Uterus (tissue), 4 donors: ENCODE data around the gene DENND1A. TPM values are rescaled to one million over a fixed set of nuclear protein-coding genes. Genes with fewer than 3 reads are reported as not detected.

Experiments used
- DNase-seq, 2 donors: peaks; one replicate each; pipeline ENCODE4 v3.0.0-alpha.2; 2019 to 2020
- H3K27ac ChIP-seq, 2 donors: fragments of 200-600 bp; sonication (generic); 1 replicate in 1 of 2; 2 replicates in 1 of 2; pipeline ENCODE4 v1.5.1; 2016 to 2018
- H3K27me3 ChIP-seq, 2 donors: fragments of 200-600 bp; sonication (generic); one replicate each; pipeline ENCODE4 v1.5.1; 2018 to 2019; ENCODE audit warnings: control low read depth in 1 of 2
- H3K36me3 ChIP-seq, 2 donors: fragments of 200-600 bp; sonication (generic); one replicate each; pipeline ENCODE4 v1.5.1; 2019; ENCODE audit warnings: control low read depth in 1 of 2
- H3K4me1 ChIP-seq, 2 donors: fragments of 200-600 bp; sonication (generic); one replicate each; pipeline ENCODE4 v1.5.1; 2018 to 2019; ENCODE audit warnings: control low read depth in 1 of 2
- H3K4me3 ChIP-seq, 2 donors: fragments of 200-600 bp; sonication (generic); 1 replicate in 1 of 2; 2 replicates in 1 of 2; pipeline ENCODE4 v1.5.1; 2018 to 2019; ENCODE audit warnings: mild to moderate bottlenecking in 1 of 2
- H3K9me3 ChIP-seq, 2 donors: fragments of 200-600 bp; sonication (generic); one replicate each; pipeline ENCODE4 v1.5.1; 2019; ENCODE audit warnings: control low read depth in 1 of 2
- CTCF ChIP-seq, 4 experiments: fragments of 200-600 bp in 2 of 4; fragments of 450-650 bp in 2 of 4; sonication (generic) in 2 of 4; IDR thresholded peaks; one replicate each; pipeline ENCODE4 v1.5.1; 2016 to 2019; ENCODE audit warnings: antibody characterized with exemption in 4 of 4, mild to moderate bottlenecking in 2 of 4, moderate library complexity in 1 of 4
- POLR2A ChIP-seq, 2 donors: fragments of 450-650 bp; IDR thresholded peaks; one replicate each; pipeline ENCODE4 v1.6.1; 2016; ENCODE audit warnings: antibody characterized with exemption in 2 of 2, mild to moderate bottlenecking in 1 of 2, moderate library complexity in 1 of 2
- intact Hi-C: fragments of 100-400 bp; cut with DNase I; formaldehyde crosslinking; loops from one replicate; pipeline ENCODE4 v1.15.1; 2023; ENCODE audit warnings: low total_unique reads
- total RNA-seq, 4 donors: library from RNA; depleted of rRNA in 3 of 4; stranded (reverse); fragments of >200 nt in 3 of 4; gene quantifications; one replicate each; pipeline versions ENCODE4 v1.1.0 to v1.2.4, GENCODE V29; 2014 to 2023
- donor health status: DM: yes; HTN: yes; CAD: no.

Gene DENND1A
- total RNA-seq, 4 donors from 2014 or later: 10.8 to 34.5 (median 22.6) TPM

- no peak for DNase-seq
- no peak overlapping the region for H3K4me3 ChIP-seq
- H3K9me3 ChIP-seq: no peaks in the 10 kb centered on the region
- H3K27me3 ChIP-seq: no peaks in the 10 kb centered on the region
- H3K36me3 ChIP-seq: no peaks in the 10 kb centered on the region
- no peak overlapping the region for H3K27ac ChIP-seq
- H3K4me1 ChIP-seq: no peaks in the 10 kb centered on the region
- TF ChIP-seq POLR2A (IDR thresholded peaks at IDR 0.05): no peak
- intact Hi-C loops: no loop called here
These were observed 140.2 kb downstream of the DENND1A start for GRCh38 chr9:123789554-123790292.

- TF ChIP-seq CTCF (IDR thresholded peaks at IDR 0.05) (no peak), POLR2A (IDR thresholded peaks at IDR 0.05) (no peak)
- no peaks in the 10 kb centered on the region for H3K9me3 ChIP-seq
- intact Hi-C loops: no loop called here
- H3K27ac ChIP-seq: no peak overlapping the region
- DNase-seq: no peak
- H3K4me1 ChIP-seq: no peaks in the 10 kb centered on the region
- no peaks in the 10 kb centered on the region for H3K36me3 ChIP-seq
- no peak overlapping the region for H3K4me3 ChIP-seq
- H3K27me3 ChIP-seq: no peaks in the 10 kb centered on the region
These were observed 142.5 kb downstream of the DENND1A start for GRCh38 chr9:123787416-123787815.

- H3K4me3 ChIP-seq: no peak overlapping the region
- TF ChIP-seq POLR2A (IDR thresholded peaks at IDR 0.05) (no peak), CTCF (IDR thresholded peaks at IDR 0.05) (no peak)
- H3K4me1 ChIP-seq: no peaks in the 10 kb centered on the region
- intact Hi-C loops: no loop called here
- no peaks in the 10 kb centered on the region for H3K9me3 ChIP-seq
- DNase-seq: no peak
- no peak overlapping the region for H3K27ac ChIP-seq
- no peaks in the 10 kb centered on the region for H3K27me3 ChIP-seq
- no peaks in the 10 kb centered on the region for H3K36me3 ChIP-seq
These were observed 145.4 kb downstream of the DENND1A start for GRCh38 chr9:123784518-123784917.

- Histone ChIP-seq H3K4me1 (no peaks in the 10 kb centered on the region), H3K4me3 (no peak overlapping the region), H3K27me3 (no peaks in the 10 kb centered on the region), H3K36me3 (no peaks in the 10 kb centered on the region), H3K27ac (no peak overlapping the region), H3K9me3 (no peaks in the 10 kb centered on the region)
- intact Hi-C loops: no loop called here
- DNase-seq: no peak
- TF ChIP-seq POLR2A (IDR thresholded peaks at IDR 0.05) (no peak), CTCF (IDR thresholded peaks at IDR 0.05) (no peak)
These were observed 151.6 kb downstream of the DENND1A start for GRCh38 chr9:123778232-123778902.

GRCh38 chr9:123776708-123777537 lies 153.0 kb downstream of the DENND1A start:
- Histone ChIP-seq H3K36me3 (no peaks in the 10 kb centered on the region), H3K4me3 (no peak overlapping the region), H3K27me3 (no peaks in the 10 kb centered on the region), H3K9me3 (no peaks in the 10 kb centered on the region), H3K4me1 (no peaks in the 10 kb centered on the region), H3K27ac (no peak overlapping the region)
- DNase-seq: no peak
- intact Hi-C loops: no loop called here
- no peak for TF ChIP-seq POLR2A (IDR thresholded peaks at IDR 0.05)
- TF ChIP-seq CTCF (IDR thresholded peaks at IDR 0.05): no peak
